Loucy (cell line): Measurements from ENCODE around the gene MIR17HG.

ENCODE experiments used
- H2AFZ ChIP-seq: fragments of 200-600 bp; sonication (generic); 2 replicates; pipeline ENCODE4 v1.6.0; 2016; ENCODE audit warnings: antibody characterized with exemption, mild to moderate bottlenecking, low read length, moderate library complexity
- H3F3A ChIP-seq: fragments of 200-600 bp; 2 replicates; pipeline ENCODE4 v1.6.0; 2016; ENCODE audit warnings: antibody characterized with exemption, low read depth, mild to moderate bottlenecking
- H3K27me3 ChIP-seq: fragments of 200-600 bp; sonication (generic); 2 replicates; pipeline ENCODE4 v1.6.1; 2014; ENCODE audit warnings: low read length, mild to moderate bottlenecking; ENCODE audit not compliant: insufficient read depth, poor library complexity, severe bottlenecking
- H3K36me3 ChIP-seq: fragments of 200-600 bp; sonication (generic); 2 replicates; pipeline ENCODE4 v1.6.1; 2016; ENCODE audit warnings: low read length; ENCODE audit not compliant: insufficient read depth
- H3K4me1 ChIP-seq: fragments of 200-600 bp; sonication (generic); 2 replicates; pipeline ENCODE4 v1.5.1; 2014; ENCODE audit warnings: low read length, mild to moderate bottlenecking; ENCODE audit not compliant: insufficient read depth, poor library complexity, severe bottlenecking
- H3K4me2 ChIP-seq: fragments of 200-600 bp; sonication (generic); 2 replicates; pipeline ENCODE4 v1.6.0; 2014; ENCODE audit warnings: antibody characterized with exemption, low read length, low read depth, mild to moderate bottlenecking; ENCODE audit not compliant: poor library complexity, severe bottlenecking
- H3K4me3 ChIP-seq: fragments of 200-600 bp; sonication (generic); 2 replicates; pipeline ENCODE4 v1.5.1; 2014; ENCODE audit warnings: low read length, mild to moderate bottlenecking, mixed read lengths; ENCODE audit not compliant: poor library complexity, severe bottlenecking
- H3K79me2 ChIP-seq: fragments of 200-600 bp; sonication (generic); 2 replicates; pipeline ENCODE4 v1.6.1; 2014; ENCODE audit warnings: low read length; ENCODE audit not compliant: insufficient read depth
- H3K9ac ChIP-seq: fragments of 200-600 bp; sonication (generic); 2 replicates; pipeline ENCODE4 v1.6.0; 2014; ENCODE audit warnings: mild to moderate bottlenecking, low read depth, low read length, moderate library complexity; ENCODE audit not compliant: poor library complexity, severe bottlenecking
- H3K9me2 ChIP-seq: fragments of 200-600 bp; sonication (generic); replicated peaks from 2 replicates; pipeline ENCODE4 v1.6.1; 2016; ENCODE audit warnings: low read depth, low read length, mixed read lengths
- H3K9me3 ChIP-seq: fragments of 200-600 bp; sonication (generic); 2 replicates; pipeline ENCODE4 v1.6.1; 2014; ENCODE audit warnings: mild to moderate bottlenecking, antibody characterized with exemption, low read length, low read depth; ENCODE audit not compliant: insufficient read depth
- H4K20me1 ChIP-seq: fragments of 200-600 bp; sonication (generic); 2 replicates; pipeline ENCODE4 v1.6.0; 2014; ENCODE audit warnings: antibody characterized with exemption, low read length, mild to moderate bottlenecking; ENCODE audit not compliant: insufficient read depth, poor library complexity, severe bottlenecking
- CTCF ChIP-seq: fragments of 200-600 bp; sonication (generic); conservative IDR thresholded peaks from 2 replicates; pipeline ENCODE4 v1.5.1; 2014; ENCODE audit warnings: mild to moderate bottlenecking, antibody characterized with exemption, low read length
- EZH2phosphoT487 ChIP-seq: fragments of 200-600 bp; IDR thresholded peaks from 2 replicates; pipeline ENCODE4 v1.6.1; 2018; ENCODE audit warnings: antibody characterized with exemption, mild to moderate bottlenecking, moderate library complexity, borderline replicate concordance

The MIR17HG gene

GRCh38 chr13:91303031-91303430 is 44.5 kb upstream of the MIR17HG start:
- Histone ChIP-seq H3F3A (no peaks in the 10 kb centered on the region), H4K20me1 (no peaks in the 10 kb centered on the region), H3K79me2 (no peaks in the 10 kb centered on the region), H3K4me3 (no peak overlapping the region), H3K9me2 (no peaks in the 10 kb centered on the region), H3K4me2 (no peak overlapping the region), H3K27me3 (no peaks in the 10 kb centered on the region), H3K9ac (no peak overlapping the region), H2AFZ (no peak overlapping the region), H3K4me1 (no peaks in the 10 kb centered on the region), H3K9me3 (no peaks in the 10 kb centered on the region), H3K36me3 (no peaks in the 10 kb centered on the region)
- no peak for TF ChIP-seq EZH2phosphoT487
- no peak for TF ChIP-seq CTCF

- no peaks in the 10 kb centered on the region for H3K79me2 ChIP-seq
- no peak for TF ChIP-seq CTCF
- no peak for TF ChIP-seq EZH2phosphoT487
- H3K4me1 ChIP-seq = no peaks in the 10 kb centered on the region
- no peak overlapping the region for H2AFZ ChIP-seq
- H3K9ac ChIP-seq = no peak overlapping the region
- H3K36me3 ChIP-seq = no peaks in the 10 kb centered on the region
- no peak overlapping the region for H3K4me3 ChIP-seq
- no peaks in the 10 kb centered on the region for H3K9me2 ChIP-seq
- H3K27me3 ChIP-seq = no peaks in the 10 kb centered on the region
- H3K9me3 ChIP-seq = no peaks in the 10 kb centered on the region
- no peak overlapping the region for H3K4me2 ChIP-seq
- no peaks in the 10 kb centered on the region for H3F3A ChIP-seq
- no peaks in the 10 kb centered on the region for H4K20me1 ChIP-seq
These were observed 42.7 kb upstream of the MIR17HG start for GRCh38 chr13:91304741-91305140.

- Histone ChIP-seq H3K9ac (no peak overlapping the region), H3K9me2 (no peaks in the 10 kb centered on the region)
These were observed 41.8 kb upstream of the MIR17HG start for GRCh38 chr13:91305652-91306051.

More at GRCh38 chr13:91305652-91306051, 41.8 kb upstream of the MIR17HG start:
- no peak overlapping the region for H3K4me2 ChIP-seq
- no peaks in the 10 kb centered on the region for H3K79me2 ChIP-seq
- H3K4me1 ChIP-seq = no peaks in the 10 kb centered on the region
- H3K27me3 ChIP-seq = no peaks in the 10 kb centered on the region
- no peak overlapping the region for H2AFZ ChIP-seq
- H4K20me1 ChIP-seq = no peaks in the 10 kb centered on the region
- no peaks in the 10 kb centered on the region for H3K36me3 ChIP-seq
- H3F3A ChIP-seq = no peaks in the 10 kb centered on the region
- no peaks in the 10 kb centered on the region for H3K9me3 ChIP-seq
- TF ChIP-seq EZH2phosphoT487 (no peak), CTCF (no peak)
- H3K4me3 ChIP-seq = no peak overlapping the region
